ENCODE data around the gene ITGA3. TPM values are rescaled to one million over a fixed set of nuclear protein-coding genes. Genes with fewer than 3 reads are reported as not detected.
A peak's percentile ranks its signal among the peaks of the same experiment; 100 is the strongest.

ITGA3 gene
- total RNA-seq, 1 donor from 2014 or later, result 13.2 TPM

DNA sequence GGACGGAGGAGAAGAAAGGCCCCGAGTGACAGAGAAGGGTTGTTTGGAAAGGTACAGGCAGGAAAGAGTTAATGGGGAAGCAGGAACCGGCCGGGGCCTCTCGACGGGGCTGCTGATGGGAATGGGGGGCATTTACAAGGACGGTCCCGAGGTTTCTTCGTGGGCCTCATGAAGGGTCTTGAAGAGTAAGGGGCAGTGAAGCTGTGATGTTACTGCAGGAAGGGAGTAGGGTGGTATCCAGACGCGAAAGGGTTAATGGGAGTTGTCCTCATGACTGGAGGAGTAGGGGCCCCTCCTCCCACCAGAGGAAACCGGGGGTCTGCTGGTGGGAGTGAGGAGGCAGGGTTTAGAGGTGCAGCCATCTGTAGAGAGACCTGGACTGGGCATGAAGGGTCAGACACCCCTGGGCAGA is 39.7 kb downstream of the ITGA3 start:
- peak overlapping the region; percentile 98 for H3K4me3 Mint-ChIP-seq (ENCODE audit: unreplicated experiment)
- H3K4me1 Mint-ChIP-seq (ENCODE audit: low read depth, unreplicated experiment), result peaks cover 19% of the 10 kb centered on the region
- peak; percentile 16 for DNase-seq
- peaks cover 9% of the 10 kb centered on the region for H3K9me3 Mint-ChIP-seq (ENCODE audit: unreplicated experiment)
- H3K27ac Mint-ChIP-seq (ENCODE audit: unreplicated experiment), result peak overlapping the region; percentile 85
- TF ChIP-seq, protein P1, sequence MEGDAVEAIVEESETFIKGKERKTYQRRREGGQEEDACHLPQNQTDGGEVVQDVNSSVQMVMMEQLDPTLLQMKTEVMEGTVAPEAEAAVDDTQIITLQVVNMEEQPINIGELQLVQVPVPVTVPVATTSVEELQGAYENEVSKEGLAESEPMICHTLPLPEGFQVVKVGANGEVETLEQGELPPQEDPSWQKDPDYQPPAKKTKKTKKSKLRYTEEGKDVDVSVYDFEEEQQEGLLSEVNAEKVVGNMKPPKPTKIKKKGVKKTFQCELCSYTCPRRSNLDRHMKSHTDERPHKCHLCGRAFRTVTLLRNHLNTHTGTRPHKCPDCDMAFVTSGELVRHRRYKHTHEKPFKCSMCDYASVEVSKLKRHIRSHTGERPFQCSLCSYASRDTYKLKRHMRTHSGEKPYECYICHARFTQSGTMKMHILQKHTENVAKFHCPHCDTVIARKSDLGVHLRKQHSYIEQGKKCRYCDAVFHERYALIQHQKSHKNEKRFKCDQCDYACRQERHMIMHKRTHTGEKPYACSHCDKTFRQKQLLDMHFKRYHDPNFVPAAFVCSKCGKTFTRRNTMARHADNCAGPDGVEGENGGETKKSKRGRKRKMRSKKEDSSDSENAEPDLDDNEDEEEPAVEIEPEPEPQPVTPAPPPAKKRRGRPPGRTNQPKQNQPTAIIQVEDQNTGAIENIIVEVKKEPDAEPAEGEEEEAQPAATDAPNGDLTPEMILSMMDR (IDR thresholded peaks at IDR 0.05; ENCODE audit: partially characterized antibody, unreplicated experiment), result no peak
- H3K27me3 Mint-ChIP-seq (ENCODE audit: unreplicated experiment), result peaks cover 13% of the 10 kb centered on the region
- H3K36me3 Mint-ChIP-seq (ENCODE audit: unreplicated experiment), result no peaks in the 10 kb centered on the region

- H3K4me3 Mint-ChIP-seq (ENCODE audit: unreplicated experiment), result peak overlapping the region; percentile 98
- no peak for DNase-seq
- H3K9me3 Mint-ChIP-seq (ENCODE audit: unreplicated experiment), result peaks cover 13% of the 10 kb centered on the region
- TF ChIP-seq, protein P1 (IDR thresholded peaks at IDR 0.05; ENCODE audit: partially characterized antibody, unreplicated experiment), result no peak
- no peak overlapping the region for H3K27ac Mint-ChIP-seq (ENCODE audit: unreplicated experiment)
- peaks cover 23% of the 10 kb centered on the region for H3K4me1 Mint-ChIP-seq (ENCODE audit: low read depth, unreplicated experiment)
- H3K36me3 Mint-ChIP-seq (ENCODE audit: unreplicated experiment), result no peaks in the 10 kb centered on the region
- peaks cover 13% of the 10 kb centered on the region for H3K27me3 Mint-ChIP-seq (ENCODE audit: unreplicated experiment)
Measured at GRCh38 chr17:50096092-50096491, 40.2 kb downstream of the ITGA3 start.

GRCh38 chr17:50096758-50097157 is 40.8 kb downstream of the ITGA3 start:
- H3K4me3 Mint-ChIP-seq (ENCODE audit: unreplicated experiment), result no peak overlapping the region
- peaks cover 14% of the 10 kb centered on the region for H3K9me3 Mint-ChIP-seq (ENCODE audit: unreplicated experiment)
- H3K4me1 Mint-ChIP-seq (ENCODE audit: low read depth, unreplicated experiment), result peaks cover 29% of the 10 kb centered on the region
- H3K36me3 Mint-ChIP-seq (ENCODE audit: unreplicated experiment), result no peaks in the 10 kb centered on the region
- H3K27ac Mint-ChIP-seq (ENCODE audit: unreplicated experiment), result no peak overlapping the region
- H3K27me3 Mint-ChIP-seq (ENCODE audit: unreplicated experiment), result peaks cover 13% of the 10 kb centered on the region
- TF ChIP-seq, protein P1 (IDR thresholded peaks at IDR 0.05; ENCODE audit: partially characterized antibody, unreplicated experiment), result no peak
- peak; percentile 2 for DNase-seq

DNA sequence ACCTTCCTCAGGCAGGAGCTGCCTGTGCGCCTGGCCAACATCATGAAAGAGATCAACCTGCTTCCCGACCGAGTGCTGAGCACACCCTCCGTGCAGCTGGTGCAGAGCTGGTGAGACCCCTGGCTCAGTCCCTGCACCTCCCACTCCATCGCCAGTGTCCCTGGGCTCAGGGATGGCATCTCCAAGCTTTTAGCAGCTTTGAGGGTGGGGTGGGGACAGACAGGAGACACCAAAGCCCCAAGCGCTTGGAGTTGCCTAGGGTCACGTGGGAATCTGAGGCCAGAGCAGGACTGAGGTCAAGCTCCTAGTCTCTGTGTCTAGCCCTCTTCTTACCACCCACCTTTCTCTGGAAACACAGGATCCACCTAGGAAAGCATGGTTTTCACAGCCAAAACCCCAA is 41.5 kb downstream of the ITGA3 start:
- TF ChIP-seq, protein P1 (IDR thresholded peaks at IDR 0.05; ENCODE audit: partially characterized antibody, unreplicated experiment), result no peak
- Mint-ChIP-seq H3K36me3 (ENCODE audit: unreplicated experiment) (no peaks in the 10 kb centered on the region), H3K27ac (ENCODE audit: unreplicated experiment) (no peak overlapping the region), H3K4me1 (ENCODE audit: low read depth, unreplicated experiment) (peaks cover 31% of the 10 kb centered on the region), H3K27me3 (ENCODE audit: unreplicated experiment) (peaks cover 13% of the 10 kb centered on the region), H3K9me3 (ENCODE audit: unreplicated experiment) (peaks cover 12% of the 10 kb centered on the region), H3K4me3 (ENCODE audit: unreplicated experiment) (no peak overlapping the region)
- no peak for DNase-seq

DNA sequence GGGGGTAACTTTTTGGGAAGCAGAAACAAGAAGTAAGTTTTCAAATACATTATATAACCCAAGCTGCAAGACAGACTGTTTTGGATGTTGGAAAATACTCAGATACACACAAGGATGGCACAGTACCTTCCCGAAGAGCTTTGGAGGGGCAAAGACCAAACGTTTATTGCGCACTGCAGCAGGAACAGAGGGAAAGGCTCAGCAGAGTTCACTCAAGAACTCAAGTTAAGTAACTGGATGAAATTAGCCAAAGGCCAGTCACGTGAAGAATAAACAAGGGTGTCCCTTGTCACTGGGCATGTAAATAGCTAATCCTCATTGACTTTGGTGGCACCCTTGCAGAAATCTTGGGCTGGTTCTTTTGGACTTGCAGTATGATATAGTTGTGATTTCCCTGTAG is 42.0 kb downstream of the ITGA3 start:
- Mint-ChIP-seq H3K27me3 (ENCODE audit: unreplicated experiment) (peaks cover 13% of the 10 kb centered on the region), H3K4me3 (ENCODE audit: unreplicated experiment) (no peak overlapping the region), H3K27ac (ENCODE audit: unreplicated experiment) (no peak overlapping the region), H3K36me3 (ENCODE audit: unreplicated experiment) (no peaks in the 10 kb centered on the region), H3K4me1 (ENCODE audit: low read depth, unreplicated experiment) (peaks cover 34% of the 10 kb centered on the region), H3K9me3 (ENCODE audit: unreplicated experiment) (peaks cover 14% of the 10 kb centered on the region)
- DNase-seq, result no peak
- TF ChIP-seq, protein P1 (IDR thresholded peaks at IDR 0.05; ENCODE audit: partially characterized antibody, unreplicated experiment), result no peak
